Measurements from ENCODE around the gene FARP1. TPM values are rescaled to one million over a fixed set of nuclear protein-coding genes. Genes with fewer than 3 reads are reported as not detected.

The FARP1 gene
- total and polyA plus RNA-seq, 2 donors, result 30.6 to 81.7 TPM

DNA sequence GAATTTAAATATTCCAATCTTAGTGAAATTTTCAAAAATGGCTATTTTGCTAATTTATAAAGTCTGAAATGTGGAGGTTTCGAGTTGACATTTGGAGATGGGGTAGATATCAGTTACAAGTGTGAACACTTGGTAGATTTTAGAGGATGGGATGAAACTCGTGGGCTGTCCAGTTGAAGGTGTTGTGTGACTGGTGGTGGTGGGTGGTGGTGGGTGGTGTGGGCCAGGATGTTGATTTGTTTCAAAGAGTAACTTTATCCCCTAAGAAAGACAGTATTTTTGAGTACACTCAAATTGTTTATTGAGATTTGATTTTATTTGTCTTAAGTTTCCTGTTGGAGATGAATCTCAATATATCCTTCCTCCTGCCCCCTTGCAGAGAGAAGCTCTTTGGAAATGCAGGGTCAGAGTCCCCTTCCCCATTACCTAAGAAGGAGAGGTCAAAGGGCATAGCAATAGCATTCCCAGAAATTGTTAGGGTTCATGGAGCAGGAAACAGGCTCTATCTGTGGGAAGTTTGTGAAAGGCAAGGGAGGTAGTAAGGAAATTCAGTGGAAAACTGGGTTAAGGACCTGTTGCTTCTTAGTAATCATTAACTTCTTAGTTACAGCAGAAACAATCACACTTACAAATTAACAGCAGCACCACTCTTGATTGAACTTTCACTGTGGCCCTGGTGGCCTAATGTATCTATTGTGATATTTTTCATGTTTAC, 167.7 kb downstream of the FARP1 start:
- H3K27ac ChIP-seq (ENCODE audit: low read depth), result no peak overlapping the region
- no peak for DNase-seq (ENCODE audit: extremely low spot score)
- 89% methylated on average over 2 of the region's 2 CpGs for WGBS

GRCh38 chr13:98311200-98311548, 168.3 kb downstream of the FARP1 start:
- no peak for DNase-seq (ENCODE audit: extremely low spot score)
- Histone ChIP-seq H3K4me1 (ENCODE audit: insufficient read depth) (no peaks in the 10 kb centered on the region), H3K36me3 (ENCODE audit: insufficient read depth) (no peaks in the 10 kb centered on the region), H3K27ac (ENCODE audit: low read depth) (no peak overlapping the region), H3K4me3 (ENCODE audit: low read depth, low read length) (no peak overlapping the region)
- WGBS, result 64% methylated on average over 1 of the region's 1 CpG

More for the DNA sequence above, 167.7 kb downstream of the FARP1 start:
- Histone ChIP-seq H3K36me3 (ENCODE audit: insufficient read depth) (no peaks in the 10 kb centered on the region), H3K4me1 (ENCODE audit: insufficient read depth) (no peaks in the 10 kb centered on the region), H3K4me3 (ENCODE audit: low read depth, low read length) (no peak overlapping the region)

- Histone ChIP-seq H3K4me3 (ENCODE audit: low read depth, low read length) (no peak overlapping the region), H3K4me1 (ENCODE audit: insufficient read depth) (no peaks in the 10 kb centered on the region), H3K36me3 (ENCODE audit: insufficient read depth) (no peaks in the 10 kb centered on the region), H3K27ac (ENCODE audit: low read depth) (no peak overlapping the region)
- DNase-seq (ENCODE audit: extremely low spot score), result no peak
- 58% methylated on average over 7 of the region's 7 CpGs for WGBS
Measured at GRCh38 chr13:98312606-98313005, 169.7 kb downstream of the FARP1 start.

DNA sequence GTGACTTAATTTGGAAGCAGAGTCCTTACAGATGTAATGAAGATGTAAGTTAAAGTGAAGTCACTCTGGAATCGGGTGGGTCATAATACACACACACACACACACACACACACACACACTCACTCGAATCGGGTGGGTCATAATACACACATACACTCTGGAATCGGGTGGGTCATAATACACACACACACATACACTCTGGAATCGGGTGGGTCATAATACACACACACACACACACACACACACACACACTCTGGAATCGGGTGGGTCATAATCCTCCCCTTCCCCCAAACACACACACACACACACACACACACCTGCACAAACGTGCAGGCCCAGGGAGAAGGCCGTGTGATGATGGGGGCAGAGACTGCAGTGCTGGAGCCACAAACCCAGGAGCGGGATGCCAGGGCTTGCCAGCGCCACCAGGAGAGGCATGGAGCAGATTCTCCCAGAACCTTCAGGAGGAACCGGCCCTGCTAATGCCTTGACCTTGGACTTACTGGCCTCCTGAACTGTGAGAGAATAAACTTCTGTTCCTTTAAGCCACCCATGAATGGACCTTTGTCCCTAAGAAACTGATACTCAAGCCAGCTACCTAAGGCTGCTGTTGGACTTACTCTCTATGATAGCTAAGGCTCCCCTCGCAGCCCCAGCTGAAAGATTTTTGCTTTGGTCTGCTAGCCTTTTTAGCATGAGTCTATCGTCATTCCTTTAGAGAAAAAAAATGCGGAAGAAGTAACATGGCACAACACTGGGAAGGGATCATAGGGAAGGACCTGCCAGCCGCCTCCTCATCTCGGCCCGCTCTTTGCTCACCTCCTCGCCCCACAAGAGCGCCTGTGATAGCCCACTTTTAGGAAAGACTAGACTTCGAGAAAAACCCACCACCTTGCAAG, 170.4 kb downstream of the FARP1 start:
- H3K27ac ChIP-seq (ENCODE audit: low read depth), result no peak overlapping the region
- WGBS, result 82% methylated on average over 20 of the region's 20 CpGs

DNA sequence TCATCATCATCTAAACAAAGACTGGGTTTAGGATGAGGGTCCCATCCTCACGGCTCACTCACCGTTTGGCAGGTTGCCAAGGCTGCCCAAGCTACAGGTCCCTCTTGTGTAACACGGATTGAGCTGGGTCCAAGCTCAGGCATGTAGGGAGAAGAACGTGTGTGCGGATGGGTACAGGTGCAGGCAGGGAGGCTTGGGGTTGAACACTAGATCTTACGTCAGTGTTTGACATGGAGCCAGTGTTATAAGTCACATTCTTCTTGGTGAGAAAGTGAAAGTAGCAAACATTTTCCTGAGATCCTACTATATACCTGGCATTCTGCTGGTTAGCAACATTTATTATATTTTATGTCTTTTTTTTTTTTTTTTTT, 171.0 kb downstream of the FARP1 start:
- no peak overlapping the region for H3K4me3 ChIP-seq (ENCODE audit: low read depth, low read length)
- 87% methylated on average over 6 of the region's 6 CpGs for WGBS
- no peak for DNase-seq (ENCODE audit: extremely low spot score)
- no peaks in the 10 kb centered on the region for H3K4me1 ChIP-seq (ENCODE audit: insufficient read depth)
- H3K36me3 ChIP-seq (ENCODE audit: insufficient read depth), result no peaks in the 10 kb centered on the region
- no peak overlapping the region for H3K27ac ChIP-seq (ENCODE audit: low read depth)

More for the DNA sequence above, 170.4 kb downstream of the FARP1 start:
- no peak overlapping the region for H3K4me3 ChIP-seq (ENCODE audit: low read depth, low read length)
- no peak for DNase-seq (ENCODE audit: extremely low spot score)
- H3K36me3 ChIP-seq (ENCODE audit: insufficient read depth), result no peaks in the 10 kb centered on the region
- no peaks in the 10 kb centered on the region for H3K4me1 ChIP-seq (ENCODE audit: insufficient read depth)

GRCh38 chr13:98315466-98315865, 172.6 kb downstream of the FARP1 start:
- Histone ChIP-seq H3K4me1 (ENCODE audit: insufficient read depth) (no peaks in the 10 kb centered on the region), H3K27ac (ENCODE audit: low read depth) (no peak overlapping the region), H3K4me3 (ENCODE audit: low read depth, low read length) (no peak overlapping the region), H3K36me3 (ENCODE audit: insufficient read depth) (no peaks in the 10 kb centered on the region)
- no peak for DNase-seq (ENCODE audit: extremely low spot score)
- WGBS, result 56% methylated on average over 8 of the region's 8 CpGs

DNA sequence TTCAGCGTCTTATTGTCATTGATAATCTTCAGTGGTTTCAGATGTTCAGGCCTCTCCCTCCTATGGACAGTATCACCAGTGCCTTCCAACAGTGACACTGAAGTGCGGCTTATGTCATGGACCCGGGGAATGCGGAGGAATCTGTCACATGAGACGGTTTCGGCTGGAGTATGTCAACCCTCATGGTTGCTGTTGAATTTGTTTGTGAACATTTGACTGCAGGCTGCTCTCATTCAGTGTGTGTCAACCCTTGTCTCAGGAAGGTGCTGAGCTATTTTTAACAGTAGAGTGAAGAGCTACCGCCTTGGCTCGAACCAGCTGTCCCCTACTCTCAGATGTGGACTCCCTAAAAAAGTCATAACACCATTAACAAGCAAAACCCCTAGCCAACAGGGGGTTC, 173.0 kb downstream of the FARP1 start:
- Histone ChIP-seq H3K4me3 (ENCODE audit: low read depth, low read length) (no peak overlapping the region), H3K36me3 (ENCODE audit: insufficient read depth) (no peaks in the 10 kb centered on the region), H3K27ac (ENCODE audit: low read depth) (no peak overlapping the region), H3K4me1 (ENCODE audit: insufficient read depth) (no peaks in the 10 kb centered on the region)
- DNase-seq (ENCODE audit: extremely low spot score), result no peak
- 80% methylated on average over 8 of the region's 8 CpGs for WGBS

DNA sequence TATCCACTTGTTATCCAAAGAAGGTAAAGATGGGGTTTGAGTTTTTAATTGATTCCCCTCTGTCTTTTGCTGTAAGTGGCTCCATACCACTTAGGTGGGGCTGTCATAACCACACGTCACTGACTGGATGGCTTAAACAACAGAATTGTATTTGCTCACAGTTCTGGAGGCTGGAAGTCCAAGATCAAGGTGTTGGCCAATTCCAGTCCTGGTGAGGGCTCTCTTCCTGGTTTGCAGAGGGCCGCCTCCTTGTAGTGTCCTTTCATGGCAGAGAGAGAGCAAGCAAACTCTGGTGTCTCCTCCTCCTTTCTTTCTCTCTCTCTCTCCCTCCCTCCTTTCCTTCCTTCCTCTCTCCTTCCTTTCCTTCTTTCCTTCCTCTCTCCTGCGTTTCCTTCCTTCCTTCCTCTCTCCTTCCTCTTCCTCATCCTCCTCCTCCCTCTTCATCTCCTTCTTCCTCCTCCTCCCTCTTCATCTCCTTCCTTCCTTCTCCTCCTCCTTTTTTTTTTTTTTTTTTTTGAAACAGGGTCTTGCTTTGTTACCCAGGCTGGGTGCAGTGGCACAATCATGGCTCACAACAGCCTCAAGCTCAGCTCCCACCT, 174.8 kb downstream of the FARP1 start:
- WGBS, result 85% methylated on average over 3 of the region's 3 CpGs
- H3K36me3 ChIP-seq (ENCODE audit: insufficient read depth), result no peaks in the 10 kb centered on the region
- no peaks in the 10 kb centered on the region for H3K4me1 ChIP-seq (ENCODE audit: insufficient read depth)
- no peak overlapping the region for H3K4me3 ChIP-seq (ENCODE audit: low read depth, low read length)
- H3K27ac ChIP-seq (ENCODE audit: low read depth), result no peak overlapping the region
- DNase-seq (ENCODE audit: extremely low spot score), result no peak

DNA sequence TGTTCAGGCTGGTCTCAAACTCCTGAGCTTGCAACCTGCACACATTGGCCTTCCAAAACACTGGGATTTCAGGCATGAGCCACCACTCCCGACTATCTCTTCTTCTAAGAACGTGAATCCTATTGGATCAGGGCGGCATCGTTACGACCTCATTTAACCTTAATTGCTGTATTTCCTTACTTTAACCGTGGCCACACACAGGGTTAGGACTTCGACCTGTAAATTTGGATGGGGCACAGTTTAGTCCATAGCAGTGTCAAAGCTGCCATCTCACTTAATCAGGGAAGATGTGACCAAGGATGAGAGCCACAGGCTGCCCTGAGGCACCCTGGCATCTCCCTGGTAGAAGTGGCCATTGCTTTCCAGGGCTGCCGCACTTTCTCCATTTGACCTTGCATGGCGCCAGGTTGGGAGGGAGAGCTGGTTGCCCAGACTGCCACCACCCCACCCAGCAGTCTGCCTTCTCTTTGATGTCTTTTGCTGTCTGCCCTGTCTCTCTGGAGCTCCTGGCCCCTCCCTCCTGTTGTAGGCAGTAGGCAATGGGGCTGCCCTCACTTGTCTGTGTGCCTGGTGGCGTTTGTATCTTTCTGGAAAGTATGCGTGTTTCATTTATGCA, 175.5 kb downstream of the FARP1 start:
- no peak for DNase-seq (ENCODE audit: extremely low spot score)
- 93% methylated on average over 11 of the region's 11 CpGs for WGBS
- H3K4me1 ChIP-seq (ENCODE audit: insufficient read depth), result no peaks in the 10 kb centered on the region

DNA sequence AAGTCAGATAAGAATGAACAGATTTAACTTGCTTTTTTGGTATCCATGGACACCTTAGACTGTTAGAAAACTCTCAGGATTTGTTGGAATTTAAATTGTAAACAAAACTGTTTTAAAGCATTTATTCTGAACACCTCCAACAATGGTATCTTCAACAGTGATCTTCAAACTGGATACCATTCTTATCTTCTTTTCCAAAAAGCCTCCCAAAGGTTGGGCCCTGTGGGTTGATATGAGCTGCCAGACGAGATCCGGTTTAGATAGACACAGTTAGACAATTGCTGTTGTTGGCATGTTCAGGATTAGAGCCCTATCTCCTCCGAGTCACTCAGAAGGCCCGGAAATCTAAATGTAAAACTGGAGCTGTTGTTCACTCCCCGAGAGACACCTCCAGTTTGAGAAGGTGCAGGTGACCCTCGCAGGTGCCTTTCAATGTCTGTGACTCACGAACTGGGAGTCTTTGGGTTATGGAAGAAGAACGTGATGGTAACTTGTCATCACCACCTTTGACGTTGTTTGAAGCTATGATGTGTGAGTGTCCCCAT, 177.7 kb downstream of the FARP1 start:
- no peak overlapping the region for H3K4me3 ChIP-seq (ENCODE audit: low read depth, low read length)
- WGBS, result 93% methylated on average over 9 of the region's 9 CpGs
- no peaks in the 10 kb centered on the region for H3K36me3 ChIP-seq (ENCODE audit: insufficient read depth)
- no peak for DNase-seq (ENCODE audit: extremely low spot score)
- H3K4me1 ChIP-seq (ENCODE audit: insufficient read depth), result no peaks in the 10 kb centered on the region
- no peak overlapping the region for H3K27ac ChIP-seq (ENCODE audit: low read depth)

More for the DNA sequence above, 175.5 kb downstream of the FARP1 start:
- Histone ChIP-seq H3K36me3 (ENCODE audit: insufficient read depth) (no peaks in the 10 kb centered on the region), H3K4me3 (ENCODE audit: low read depth, low read length) (no peak overlapping the region), H3K27ac (ENCODE audit: low read depth) (no peak overlapping the region)

DNA sequence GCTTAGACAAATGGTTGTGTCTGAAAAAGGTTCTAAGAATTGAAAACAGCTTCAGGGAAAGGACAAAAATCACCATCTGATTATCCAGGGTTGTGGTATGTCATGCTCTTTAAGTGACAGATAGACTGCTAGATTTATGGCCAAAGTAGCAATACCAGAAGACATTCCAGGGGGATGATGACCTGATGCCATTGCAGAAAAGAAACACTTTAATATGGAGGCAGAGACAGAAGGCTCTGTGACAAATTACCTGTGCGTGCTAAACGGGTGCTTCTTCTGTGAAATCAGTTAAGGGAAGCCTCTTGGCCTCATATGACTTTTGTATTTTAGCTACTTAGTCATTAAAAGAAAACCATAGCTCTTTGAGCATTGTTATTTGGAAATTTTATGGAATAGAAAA, 178.5 kb downstream of the FARP1 start:
- Histone ChIP-seq H3K36me3 (ENCODE audit: insufficient read depth) (no peaks in the 10 kb centered on the region), H3K4me1 (ENCODE audit: insufficient read depth) (no peaks in the 10 kb centered on the region), H3K4me3 (ENCODE audit: low read depth, low read length) (no peak overlapping the region), H3K27ac (ENCODE audit: low read depth) (no peak overlapping the region)
- DNase-seq (ENCODE audit: extremely low spot score), result no peak
- 98% methylated on average over 2 of the region's 2 CpGs for WGBS

DNA sequence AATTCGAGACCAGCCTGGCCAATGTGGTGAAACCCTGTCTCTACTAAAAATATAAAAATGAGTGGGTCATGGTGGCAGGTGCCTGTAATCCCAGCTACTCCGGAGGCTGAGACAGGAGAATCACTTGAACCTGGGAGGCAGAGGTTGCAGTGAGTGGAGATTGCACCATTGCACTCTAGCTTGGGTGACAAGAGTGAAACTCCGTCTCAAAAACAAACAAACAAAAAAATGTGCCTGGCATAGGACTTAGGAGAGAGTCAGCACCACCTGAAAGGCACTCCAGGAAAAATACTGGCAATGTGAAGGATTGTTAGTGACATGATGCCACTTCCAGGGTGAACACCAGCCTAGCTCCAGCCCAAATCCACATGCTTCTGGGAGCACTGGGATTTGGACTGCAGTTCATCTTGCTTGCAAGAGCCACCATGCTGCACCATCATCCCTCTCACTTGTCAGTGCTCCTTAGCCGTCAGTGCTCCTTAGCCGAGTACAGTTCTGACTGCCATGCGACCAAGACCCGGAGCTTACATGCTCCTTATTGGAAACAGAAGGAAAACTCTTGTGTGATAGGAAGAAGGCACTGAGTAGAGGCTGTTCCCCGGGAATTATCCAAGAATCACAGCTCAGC, 179.3 kb downstream of the FARP1 start:
- WGBS, result 94% methylated on average over 8 of the region's 8 CpGs
- Histone ChIP-seq H3K4me3 (ENCODE audit: low read depth, low read length) (no peak overlapping the region), H3K4me1 (ENCODE audit: insufficient read depth) (no peaks in the 10 kb centered on the region), H3K36me3 (ENCODE audit: insufficient read depth) (no peaks in the 10 kb centered on the region), H3K27ac (ENCODE audit: low read depth) (no peak overlapping the region)
- DNase-seq (ENCODE audit: extremely low spot score), result no peak

- Histone ChIP-seq H3K36me3 (ENCODE audit: insufficient read depth) (no peaks in the 10 kb centered on the region), H3K4me3 (ENCODE audit: low read depth, low read length) (no peak overlapping the region), H3K27ac (ENCODE audit: low read depth) (no peak overlapping the region), H3K4me1 (ENCODE audit: insufficient read depth) (no peaks in the 10 kb centered on the region)
- DNase-seq (ENCODE audit: extremely low spot score), result no peak
- WGBS, result 79% methylated on average over 7 of the region's 7 CpGs
Measured at GRCh38 chr13:98324105-98324504, 181.2 kb downstream of the FARP1 start.

Data from urinary bladder (tissue), 4 donors.